Activated CD8-positive, alpha-beta T cell treated with anti-CD3 and anti-CD28 coated beads for 36 hours (primary cell): Measurements from ENCODE around the gene ALG2. TPM values are rescaled to one million over a fixed set of nuclear protein-coding genes. Genes with fewer than 3 reads are reported as not detected.
A peak's percentile ranks its signal among the peaks of the same experiment; 100 is the strongest.

Experiments used
- ATAC-seq: fragments of 200-7000 bp; cut with Tn5 transposase; one replicate; pipeline ENCODE4 v1.10.0; 2021; ENCODE audit warnings: mild to moderate bottlenecking, moderate library complexity
- CTCF ChIA-PET: fragments of 350-600 bp; sonication (Branson Sonifier 250); formaldehyde crosslinking; loops from one replicate; lab custom pipeline; 2021; ENCODE audit warnings: antibody characterized with exemption; lab: Charles Lee
- POLR2A ChIA-PET: fragments of 350-600 bp; sonication (Branson Sonifier 250); formaldehyde crosslinking; loops from one replicate; lab custom pipeline; 2021; ENCODE audit warnings: antibody characterized with exemption; lab: Charles Lee
- DNase-seq: peaks from one replicate; pipeline ENCODE4 v3.0.0-alpha.2; 2020
- H3K27ac Mint-ChIP-seq: one replicate; pipeline ENCODE4 v1.8.0; 2021; ENCODE audit warnings: mild to moderate bottlenecking, mixed read lengths
- H3K27me3 Mint-ChIP-seq: one replicate; pipeline ENCODE4 v1.8.0; 2021; ENCODE audit warnings: mixed read lengths
- H3K36me3 Mint-ChIP-seq: one replicate; pipeline ENCODE4 v1.8.0; 2021; ENCODE audit warnings: low read depth, mixed read lengths
- H3K4me1 Mint-ChIP-seq: one replicate; pipeline ENCODE4 v1.8.0; 2021; ENCODE audit warnings: low read depth, mixed read lengths
- H3K4me3 Mint-ChIP-seq: one replicate; pipeline ENCODE4 v1.8.0; 2021; ENCODE audit warnings: mild to moderate bottlenecking, moderate library complexity, mixed read lengths
- H3K9me3 Mint-ChIP-seq: one replicate; pipeline ENCODE4 v1.8.0; 2021; ENCODE audit warnings: mixed read lengths
- intact Hi-C: fragments of 100-400 bp; cut with micrococcal nuclease; formaldehyde crosslinking; loops from one replicate; pipeline ENCODE4 v1.10.0; 2022
- total RNA-seq, 2 experiments: library from RNA; stranded (reverse); gene quantifications; one replicate each; pipeline ENCODE4 v1.2.3, GENCODE V29; 2021
- TF ChIP-seq, protein P1 (sequence below): fragments of 200-600 bp; IDR thresholded peaks from one replicate; pipeline ENCODE4 v1.8.0; 2022; ENCODE audit warnings: antibody characterized with exemption, mild to moderate bottlenecking

Gene ALG2
- total RNA-seq, 2 experiments from 2014 or later = 24.1 to 27.0 TPM

DNA sequence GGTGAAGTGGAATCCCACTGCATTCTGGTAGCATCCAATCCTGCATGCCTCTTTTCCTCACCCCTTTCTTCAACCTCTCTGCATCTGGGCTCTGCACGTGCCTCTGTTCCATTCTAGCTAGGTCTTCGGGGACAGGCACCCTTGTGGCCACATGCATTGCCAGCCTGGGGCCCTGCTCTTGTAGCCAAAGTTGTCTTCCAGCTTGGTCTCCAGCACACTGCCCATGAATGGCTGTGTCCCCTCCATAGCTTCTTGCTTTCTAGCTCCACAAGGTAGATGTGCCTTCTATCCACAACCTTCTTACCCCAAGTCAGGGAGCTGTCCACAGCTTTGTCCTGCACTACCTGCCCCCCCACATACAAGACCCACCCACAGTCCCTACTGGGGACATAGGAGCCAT, 32.6 kb downstream of the ALG2 start:
- Mint-ChIP-seq H3K36me3 (no peaks in the 10 kb centered on the region), H3K27ac (no peak overlapping the region), H3K9me3 (no peaks in the 10 kb centered on the region), H3K4me3 (no peak overlapping the region), H3K4me1 (peaks cover 22% of the 10 kb centered on the region), H3K27me3 (peaks cover 8% of the 10 kb centered on the region)
- ChIA-PET POLR2A (no interaction called here), CTCF (interaction anchor here (0.9 to 1.9 kb wide), 2 partner anchors 8 to 25 kb away, joined by 3 to 8 read pairs; no protein-coding TSS in a partner anchor)
- no peak for DNase-seq
- TF ChIP-seq, protein P1, sequence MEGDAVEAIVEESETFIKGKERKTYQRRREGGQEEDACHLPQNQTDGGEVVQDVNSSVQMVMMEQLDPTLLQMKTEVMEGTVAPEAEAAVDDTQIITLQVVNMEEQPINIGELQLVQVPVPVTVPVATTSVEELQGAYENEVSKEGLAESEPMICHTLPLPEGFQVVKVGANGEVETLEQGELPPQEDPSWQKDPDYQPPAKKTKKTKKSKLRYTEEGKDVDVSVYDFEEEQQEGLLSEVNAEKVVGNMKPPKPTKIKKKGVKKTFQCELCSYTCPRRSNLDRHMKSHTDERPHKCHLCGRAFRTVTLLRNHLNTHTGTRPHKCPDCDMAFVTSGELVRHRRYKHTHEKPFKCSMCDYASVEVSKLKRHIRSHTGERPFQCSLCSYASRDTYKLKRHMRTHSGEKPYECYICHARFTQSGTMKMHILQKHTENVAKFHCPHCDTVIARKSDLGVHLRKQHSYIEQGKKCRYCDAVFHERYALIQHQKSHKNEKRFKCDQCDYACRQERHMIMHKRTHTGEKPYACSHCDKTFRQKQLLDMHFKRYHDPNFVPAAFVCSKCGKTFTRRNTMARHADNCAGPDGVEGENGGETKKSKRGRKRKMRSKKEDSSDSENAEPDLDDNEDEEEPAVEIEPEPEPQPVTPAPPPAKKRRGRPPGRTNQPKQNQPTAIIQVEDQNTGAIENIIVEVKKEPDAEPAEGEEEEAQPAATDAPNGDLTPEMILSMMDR = no peak
- intact Hi-C loops = loop anchor here (10.0 kb wide), 1 partner anchor 826 kb away; no protein-coding TSS in a partner anchor
- ATAC-seq = no peak

DNA sequence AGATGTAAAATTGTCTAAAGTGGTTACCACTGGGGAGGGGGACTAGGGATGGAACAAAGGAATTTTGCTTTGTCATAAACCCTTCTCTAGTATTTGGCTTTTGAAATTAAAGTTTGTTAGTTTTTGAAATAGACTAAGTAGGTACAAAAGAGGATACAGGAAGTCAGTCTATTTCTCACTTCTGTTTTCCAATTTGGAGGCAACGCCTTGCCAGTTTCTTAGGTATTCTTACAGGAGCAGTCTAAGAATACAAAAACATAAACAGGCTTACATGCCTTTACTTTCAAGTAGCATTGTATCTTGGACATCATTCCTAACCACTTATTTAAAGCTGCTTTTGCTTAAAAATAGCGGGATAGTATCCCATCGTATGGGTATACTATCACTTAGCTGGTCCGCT, 34.4 kb downstream of the ALG2 start:
- Mint-ChIP-seq H3K9me3 (no peaks in the 10 kb centered on the region), H3K4me3 (no peak overlapping the region), H3K27me3 (peaks cover 6% of the 10 kb centered on the region), H3K36me3 (no peaks in the 10 kb centered on the region), H3K27ac (no peak overlapping the region), H3K4me1 (peaks cover 31% of the 10 kb centered on the region)
- intact Hi-C loops = loop anchor here (10.0 kb wide), 1 partner anchor 827 kb away; no protein-coding TSS in a partner anchor
- TF ChIP-seq, protein P1 = no peak
- ATAC-seq = no peak
- ChIA-PET POLR2A (no interaction called here), CTCF (interaction anchor here (0.6 to 7.2 kb wide), 4 partner anchors 10 to 339 kb away, joined by 3 to 76 read pairs (median 3); no protein-coding TSS in a partner anchor)
- no peak for DNase-seq

DNA sequence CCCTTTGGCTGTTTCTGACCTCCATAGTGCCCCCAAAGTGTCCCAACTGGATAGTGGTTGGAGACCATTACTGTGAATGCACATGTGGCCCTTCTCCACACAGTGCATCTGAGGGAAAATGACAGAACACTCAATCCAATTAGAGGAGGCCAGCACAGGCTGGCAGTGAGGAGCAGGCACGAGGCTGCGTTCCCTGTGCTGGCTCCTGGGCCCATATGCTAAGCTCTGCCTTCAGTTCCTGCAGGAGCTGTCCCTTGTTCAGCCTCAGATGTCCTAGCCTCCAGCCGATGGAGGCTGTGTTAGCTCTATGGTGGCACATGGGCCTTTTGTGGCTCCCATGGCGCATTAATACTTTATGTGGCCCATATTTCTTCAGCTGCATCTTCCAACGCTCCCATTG, 35.8 kb downstream of the ALG2 start:
- H3K4me1 Mint-ChIP-seq = peaks cover 45% of the 10 kb centered on the region
- intact Hi-C loops = loop anchor here (10.0 kb wide), 1 partner anchor 829 kb away; no protein-coding TSS in a partner anchor
- peaks cover 4% of the 10 kb centered on the region for H3K27me3 Mint-ChIP-seq
- DNase-seq (no peak), ATAC-seq (no peak)
- no peak overlapping the region for H3K4me3 Mint-ChIP-seq
- ChIA-PET POLR2A (interaction anchor here (0.9 to 1.5 kb wide), 4 partner anchors 10 to 684 kb away, joined by 3 to 4 read pairs (median 4); no protein-coding TSS in a partner anchor), CTCF (interaction anchor here (0.8 to 7.2 kb wide), 15 partner anchors 10 to 1139 kb away, joined by 3 to 76 read pairs (median 6); partner anchors contain the start of genes ALG2 and SEC61B)
- TF ChIP-seq, protein P1 = no peak
- H3K9me3 Mint-ChIP-seq = no peaks in the 10 kb centered on the region
- no peak overlapping the region for H3K27ac Mint-ChIP-seq
- no peaks in the 10 kb centered on the region for H3K36me3 Mint-ChIP-seq

DNA sequence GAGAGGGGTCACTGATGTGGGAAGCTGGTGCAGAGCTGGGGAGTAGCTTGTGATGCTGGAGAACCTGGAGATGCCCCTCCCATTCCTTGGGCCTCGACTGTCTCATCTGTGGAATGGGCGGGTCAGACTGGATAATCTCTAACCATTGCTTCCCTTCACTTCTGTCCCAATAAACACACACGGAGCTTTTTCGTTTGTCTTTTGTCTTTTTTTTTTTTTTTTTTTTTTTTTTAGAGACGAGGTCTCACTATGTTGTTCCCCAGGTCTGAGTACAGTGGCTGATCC, 36.5 kb downstream of the ALG2 start:
- Mint-ChIP-seq H3K4me3 (no peak overlapping the region), H3K27ac (peak overlapping the region; percentile 55), H3K4me1 (peaks cover 52% of the 10 kb centered on the region), H3K9me3 (no peaks in the 10 kb centered on the region), H3K36me3 (no peaks in the 10 kb centered on the region), H3K27me3 (peaks cover 4% of the 10 kb centered on the region)
- ATAC-seq (no peak), DNase-seq (no peak)
- TF ChIP-seq, protein P1 = no peak
- intact Hi-C loops = loop anchor here (10.0 kb wide), 1 partner anchor 830 kb away; no protein-coding TSS in a partner anchor
- POLR2A ChIA-PET = interaction anchor here (0.6 to 1.1 kb wide), 3 partner anchors 15 to 35 kb away, joined by 3 to 4 read pairs (median 3); no protein-coding TSS in a partner anchor
- CTCF ChIA-PET = interaction anchor here (0.7 to 7.2 kb wide), 38 partner anchors 10 to 1140 kb away, joined by 3 to 76 read pairs (median 5); partner anchors contain the start of genes ALG2 and SEC61B
